22Rv1 (cell line): ENCODE measurements around the gene FNDC8.

ENCODE experiments used
- CTCF ChIP-seq: fragments of 450-650 bp; IDR thresholded peaks from 2 replicates; pipeline ENCODE4 v1.5.1; 2017; ENCODE audit warnings: mild to moderate bottlenecking
- ZFX ChIP-seq: fragments of 450-650 bp; IDR thresholded peaks from 2 replicates; pipeline ENCODE4 v1.6.1; 2017; ENCODE audit warnings: antibody characterized with exemption, borderline replicate concordance

- no peak for TF ChIP-seq CTCF
- TF ChIP-seq ZFX = no peak
Observed at GRCh38 chr17:35148144-35148543, 26.7 kb downstream of the FNDC8 start.
